Gastrocnemius medialis (tissue), 4 donors: ENCODE data around the gene C1orf56.

Source experiments
- POLR2A ChIP-seq, 2 donors: fragments of 450-650 bp; IDR thresholded peaks; one replicate each; pipeline ENCODE4 v1.6.1; 2017; ENCODE audit warnings: antibody characterized with exemption in 2 of 2, mild to moderate bottlenecking in 2 of 2, moderate library complexity in 2 of 2
- TF ChIP-seq, protein P1 (sequence below), 5 experiments: fragments of 450-650 bp in 3 of 5; fragments of 200-600 bp in 2 of 5; sonication (generic) in 2 of 5; IDR thresholded peaks in 4 of 5; conservative IDR thresholded peaks in 1 of 5; 1 replicate in 4 of 5; 2 replicates in 1 of 5; pipeline ENCODE4 v1.5.1; 2016 to 2019; ENCODE audit warnings: antibody characterized with exemption in 5 of 5, mild to moderate bottlenecking in 3 of 5, moderate library complexity in 3 of 5

DNA sequence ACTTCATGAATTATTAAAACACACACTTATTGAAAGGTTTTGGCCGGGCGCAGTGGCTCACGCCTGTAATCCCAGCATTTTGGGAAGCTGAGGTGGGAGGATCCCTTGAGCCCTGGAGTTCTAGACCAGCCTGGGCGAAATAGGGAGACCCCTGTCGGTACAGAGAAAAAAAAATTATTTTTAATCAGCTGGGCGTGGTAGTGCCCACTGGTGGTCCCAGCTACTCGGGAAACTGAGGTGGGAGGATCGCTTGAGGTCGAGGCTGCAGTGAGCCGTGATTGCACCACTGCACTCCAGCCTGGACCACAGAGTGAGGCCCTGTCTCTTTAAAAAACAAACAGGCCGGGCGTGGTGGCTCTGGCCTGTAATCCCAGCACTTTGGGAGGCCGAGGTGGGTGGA lies 24.7 kb downstream of the C1orf56 start:
- TF ChIP-seq, protein P1, sequence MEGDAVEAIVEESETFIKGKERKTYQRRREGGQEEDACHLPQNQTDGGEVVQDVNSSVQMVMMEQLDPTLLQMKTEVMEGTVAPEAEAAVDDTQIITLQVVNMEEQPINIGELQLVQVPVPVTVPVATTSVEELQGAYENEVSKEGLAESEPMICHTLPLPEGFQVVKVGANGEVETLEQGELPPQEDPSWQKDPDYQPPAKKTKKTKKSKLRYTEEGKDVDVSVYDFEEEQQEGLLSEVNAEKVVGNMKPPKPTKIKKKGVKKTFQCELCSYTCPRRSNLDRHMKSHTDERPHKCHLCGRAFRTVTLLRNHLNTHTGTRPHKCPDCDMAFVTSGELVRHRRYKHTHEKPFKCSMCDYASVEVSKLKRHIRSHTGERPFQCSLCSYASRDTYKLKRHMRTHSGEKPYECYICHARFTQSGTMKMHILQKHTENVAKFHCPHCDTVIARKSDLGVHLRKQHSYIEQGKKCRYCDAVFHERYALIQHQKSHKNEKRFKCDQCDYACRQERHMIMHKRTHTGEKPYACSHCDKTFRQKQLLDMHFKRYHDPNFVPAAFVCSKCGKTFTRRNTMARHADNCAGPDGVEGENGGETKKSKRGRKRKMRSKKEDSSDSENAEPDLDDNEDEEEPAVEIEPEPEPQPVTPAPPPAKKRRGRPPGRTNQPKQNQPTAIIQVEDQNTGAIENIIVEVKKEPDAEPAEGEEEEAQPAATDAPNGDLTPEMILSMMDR (IDR thresholded peaks at IDR 0.05 in 4 of 5, conservative IDR thresholded peaks at IDR 0.05 in 1 of 5): no peak
- TF ChIP-seq POLR2A (IDR thresholded peaks at IDR 0.05): no peak
